Tibial nerve (tissue), 4 donors: Measurements from ENCODE around the gene GBP4.

Experiments used
- EP300 ChIP-seq, 2 donors: sonication (generic); formaldehyde crosslinking; IDR thresholded peaks; one replicate each; pipeline ENCODE4 v1.6.1; 2017; ENCODE audit warnings: antibody characterized with exemption in 2 of 2, mild to moderate bottlenecking in 1 of 2
- TF ChIP-seq, protein P1 (sequence below), 5 experiments: fragments of 200-600 bp in 3 of 5; fragments of 450-650 bp in 2 of 5; sonication (generic) in 3 of 5; IDR thresholded peaks; one replicate each; pipeline ENCODE4 v1.5.1; 2016 to 2019; ENCODE audit warnings: antibody characterized with exemption in 5 of 5, mild to moderate bottlenecking in 3 of 5, moderate library complexity in 2 of 5

- TF ChIP-seq EP300 (IDR thresholded peaks at IDR 0.05): no peak
- TF ChIP-seq, protein P1, sequence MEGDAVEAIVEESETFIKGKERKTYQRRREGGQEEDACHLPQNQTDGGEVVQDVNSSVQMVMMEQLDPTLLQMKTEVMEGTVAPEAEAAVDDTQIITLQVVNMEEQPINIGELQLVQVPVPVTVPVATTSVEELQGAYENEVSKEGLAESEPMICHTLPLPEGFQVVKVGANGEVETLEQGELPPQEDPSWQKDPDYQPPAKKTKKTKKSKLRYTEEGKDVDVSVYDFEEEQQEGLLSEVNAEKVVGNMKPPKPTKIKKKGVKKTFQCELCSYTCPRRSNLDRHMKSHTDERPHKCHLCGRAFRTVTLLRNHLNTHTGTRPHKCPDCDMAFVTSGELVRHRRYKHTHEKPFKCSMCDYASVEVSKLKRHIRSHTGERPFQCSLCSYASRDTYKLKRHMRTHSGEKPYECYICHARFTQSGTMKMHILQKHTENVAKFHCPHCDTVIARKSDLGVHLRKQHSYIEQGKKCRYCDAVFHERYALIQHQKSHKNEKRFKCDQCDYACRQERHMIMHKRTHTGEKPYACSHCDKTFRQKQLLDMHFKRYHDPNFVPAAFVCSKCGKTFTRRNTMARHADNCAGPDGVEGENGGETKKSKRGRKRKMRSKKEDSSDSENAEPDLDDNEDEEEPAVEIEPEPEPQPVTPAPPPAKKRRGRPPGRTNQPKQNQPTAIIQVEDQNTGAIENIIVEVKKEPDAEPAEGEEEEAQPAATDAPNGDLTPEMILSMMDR (IDR thresholded peaks at IDR 0.05): no peak
Measured at GRCh38 chr1:89166705-89167104, 32.0 kb downstream of the GBP4 start.
